ENCODE measurements around the gene MTAP.

Gene MTAP

GRCh38 chr9:21781656-21782055 is 20.8 kb upstream of the MTAP start:
- no peak for FAIRE-seq
- TF ChIP-seq POLR2A (IDR thresholded peaks at IDR 0.05; ENCODE audit: low read depth, low read length) = no peak
- no peak for TF ChIP-seq POLR2AphosphoS5 (IDR thresholded peaks at IDR 0.05; ENCODE audit: low read depth, low read length)
- no peak for DNase-seq (ENCODE audit: insufficient read length)

- TF ChIP-seq TAF1 (IDR thresholded peaks at IDR 0.05; ENCODE audit: borderline replicate concordance, low read depth, low read length) (no peak), POLR2AphosphoS5 (IDR thresholded peaks at IDR 0.05; ENCODE audit: low read depth, low read length) (no peak), POLR2A (IDR thresholded peaks at IDR 0.05; ENCODE audit: low read depth, low read length) (no peak)
- DNase-seq (ENCODE audit: insufficient read length) = no peak
- FAIRE-seq = no peak
Observed at GRCh38 chr9:21782205-21782604, 20.2 kb upstream of the MTAP start.

- FAIRE-seq = no peak
- no peak for DNase-seq (ENCODE audit: insufficient read length)
- no peak for TF ChIP-seq POLR2A (IDR thresholded peaks at IDR 0.05; ENCODE audit: low read depth, low read length)
- no peak for TF ChIP-seq POLR2AphosphoS5 (IDR thresholded peaks at IDR 0.05; ENCODE audit: low read depth, low read length)
- TF ChIP-seq TAF1 (IDR thresholded peaks at IDR 0.05; ENCODE audit: borderline replicate concordance, low read depth, low read length) = no peak
Observed at GRCh38 chr9:21788752-21789151, 13.7 kb upstream of the MTAP start.

GRCh38 chr9:21789541-21790037 is 12.8 kb upstream of the MTAP start:
- FAIRE-seq = peak; percentile 83
- no peak for TF ChIP-seq POLR2A (IDR thresholded peaks at IDR 0.05; ENCODE audit: low read depth, low read length)
- no peak for TF ChIP-seq POLR2AphosphoS5 (IDR thresholded peaks at IDR 0.05; ENCODE audit: low read depth, low read length)
- TF ChIP-seq TAF1 (IDR thresholded peaks at IDR 0.05; ENCODE audit: borderline replicate concordance, low read depth, low read length) = no peak
- no peak for DNase-seq (ENCODE audit: insufficient read length)

- DNase-seq (ENCODE audit: insufficient read length) (no peak), FAIRE-seq (no peak)
- TF ChIP-seq TAF1 (IDR thresholded peaks at IDR 0.05; ENCODE audit: borderline replicate concordance, low read depth, low read length) (no peak), POLR2A (IDR thresholded peaks at IDR 0.05; ENCODE audit: low read depth, low read length) (no peak), POLR2AphosphoS5 (IDR thresholded peaks at IDR 0.05; ENCODE audit: low read depth, low read length) (no peak)
Observed at GRCh38 chr9:21795483-21795882, 7.0 kb upstream of the MTAP start.

- TF ChIP-seq POLR2A (IDR thresholded peaks at IDR 0.05; ENCODE audit: low read depth, low read length) = no peak
- TF ChIP-seq TAF1 (IDR thresholded peaks at IDR 0.05; ENCODE audit: borderline replicate concordance, low read depth, low read length) = no peak
- TF ChIP-seq POLR2AphosphoS5 (IDR thresholded peaks at IDR 0.05; ENCODE audit: low read depth, low read length) = no peak
- FAIRE-seq = no peak
- no peak for DNase-seq (ENCODE audit: insufficient read length)
Observed at GRCh38 chr9:21796768-21797167, 5.7 kb upstream of the MTAP start.

- TF ChIP-seq POLR2A (IDR thresholded peaks at IDR 0.05; ENCODE audit: low read depth, low read length) (no peak), POLR2AphosphoS5 (IDR thresholded peaks at IDR 0.05; ENCODE audit: low read depth, low read length) (no peak), TAF1 (IDR thresholded peaks at IDR 0.05; ENCODE audit: borderline replicate concordance, low read depth, low read length) (no peak)
- FAIRE-seq (no peak), DNase-seq (ENCODE audit: insufficient read length) (no peak)
Observed at GRCh38 chr9:21800931-21801682, 1.3 kb upstream of the MTAP start.

- DNase-seq (ENCODE audit: insufficient read length) (no peak), FAIRE-seq (no peak)
- no peak for TF ChIP-seq TAF1 (IDR thresholded peaks at IDR 0.05; ENCODE audit: borderline replicate concordance, low read depth, low read length)
- TF ChIP-seq POLR2A (IDR thresholded peaks at IDR 0.05; ENCODE audit: low read depth, low read length) = no peak
- TF ChIP-seq POLR2AphosphoS5 (IDR thresholded peaks at IDR 0.05; ENCODE audit: low read depth, low read length) = no peak
Observed at GRCh38 chr9:21801683-21802417, 586 bp upstream of the MTAP start.

- FAIRE-seq (no peak), DNase-seq (ENCODE audit: insufficient read length) (no peak)
- no peak for TF ChIP-seq TAF1 (IDR thresholded peaks at IDR 0.05; ENCODE audit: borderline replicate concordance, low read depth, low read length)
- no peak for TF ChIP-seq POLR2AphosphoS5 (IDR thresholded peaks at IDR 0.05; ENCODE audit: low read depth, low read length)
- TF ChIP-seq POLR2A (IDR thresholded peaks at IDR 0.05; ENCODE audit: low read depth, low read length) = no peak
Observed at GRCh38 chr9:21803649-21804048, 1.2 kb downstream of the MTAP start.

- FAIRE-seq = no peak
- DNase-seq (ENCODE audit: insufficient read length) = no peak
- TF ChIP-seq POLR2A (IDR thresholded peaks at IDR 0.05; ENCODE audit: low read depth, low read length) (no peak), TAF1 (IDR thresholded peaks at IDR 0.05; ENCODE audit: borderline replicate concordance, low read depth, low read length) (no peak), POLR2AphosphoS5 (IDR thresholded peaks at IDR 0.05; ENCODE audit: low read depth, low read length) (no peak)
Observed at GRCh38 chr9:21804331-21804730, 1.9 kb downstream of the MTAP start.

GRCh38 chr9:21804791-21805190 is 2.4 kb downstream of the MTAP start:
- FAIRE-seq = no peak
- DNase-seq (ENCODE audit: insufficient read length) = no peak
- TF ChIP-seq POLR2A (IDR thresholded peaks at IDR 0.05; ENCODE audit: low read depth, low read length) = no peak
- TF ChIP-seq POLR2AphosphoS5 (IDR thresholded peaks at IDR 0.05; ENCODE audit: low read depth, low read length) = no peak

GRCh38 chr9:21806644-21807043 is 4.2 kb downstream of the MTAP start:
- FAIRE-seq (no peak), DNase-seq (ENCODE audit: insufficient read length) (no peak)
- TF ChIP-seq POLR2AphosphoS5 (IDR thresholded peaks at IDR 0.05; ENCODE audit: low read depth, low read length) = no peak
- no peak for TF ChIP-seq TAF1 (IDR thresholded peaks at IDR 0.05; ENCODE audit: borderline replicate concordance, low read depth, low read length)
- TF ChIP-seq POLR2A (IDR thresholded peaks at IDR 0.05; ENCODE audit: low read depth, low read length) = no peak

All from GM12892 (cell line).